Measurements from ENCODE around the gene SPSB4.
"Not testable (repeated sequence)": the region's sequence is repeated elsewhere in the genome, so short reads cannot be mapped to it uniquely, and the experiment has no call there.

The SPSB4 gene

DNA sequence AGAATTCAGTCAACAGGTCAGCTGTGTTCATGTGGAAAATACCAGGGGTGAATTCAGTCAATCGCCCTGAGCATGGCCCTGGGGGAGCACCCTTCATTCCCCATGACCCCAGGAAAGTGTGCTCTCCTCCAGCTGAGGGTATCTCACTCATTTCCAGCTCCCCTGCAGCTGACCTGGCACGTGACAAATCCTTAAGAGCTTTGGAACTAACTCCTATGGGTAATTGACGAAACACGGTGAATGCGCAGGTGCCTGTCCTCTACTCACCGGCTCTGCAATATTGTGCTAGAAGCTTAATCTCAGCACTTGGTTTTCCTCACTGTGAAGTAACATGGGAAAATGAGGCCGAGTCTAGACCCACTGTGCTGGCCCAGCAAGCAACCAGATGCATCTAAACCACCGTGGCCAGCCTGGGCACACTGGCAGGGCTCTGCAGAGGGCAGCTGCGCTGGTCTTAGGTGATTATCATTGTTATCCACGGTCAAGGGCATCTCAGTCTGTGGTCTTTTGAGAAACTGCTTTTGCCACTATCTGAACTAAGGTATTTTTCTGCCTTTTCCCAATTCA, 63.1 kb downstream of the SPSB4 start:
- H3K9ac ChIP-seq (ENCODE audit: low read length) = no peak overlapping the region
- no peak overlapping the region for H3K18ac ChIP-seq (ENCODE audit: low read length)
- no peaks in the 10 kb centered on the region for H3K36me3 ChIP-seq (ENCODE audit: control insufficient read depth, insufficient read depth, low read length)
- H3K4me3 ChIP-seq (ENCODE audit: low read length) = no peak overlapping the region
- no peak overlapping the region for H3K27ac ChIP-seq (ENCODE audit: low read depth, low read length)
- H3K4ac ChIP-seq (ENCODE audit: low read depth, low read length) = no peak overlapping the region
- no peak overlapping the region for H4K8ac ChIP-seq (ENCODE audit: low read depth, low read length)
- H4K5ac ChIP-seq (ENCODE audit: low read length) = no peak overlapping the region
- no peaks in the 10 kb centered on the region for H3K79me2 ChIP-seq (ENCODE audit: control insufficient read depth, insufficient read depth, low read length)
- no peak overlapping the region for H3K4me2 ChIP-seq (ENCODE audit: low read length)
- no CpG with 5 or more reads among the region's 10 CpGs for WGBS (ENCODE audit: extremely low coverage, insufficient coverage, low lambda C conversion rate)
- no peaks in the 10 kb centered on the region for H3K79me1 ChIP-seq (ENCODE audit: low read length)
- H2BK5ac ChIP-seq (ENCODE audit: low read length) = no peak overlapping the region
- DNase-seq = no peak
- no peak overlapping the region for H2AK5ac ChIP-seq (ENCODE audit: low read length)
- H3K4me1 ChIP-seq (ENCODE audit: control insufficient read depth, low read depth, low read length) = no peaks in the 10 kb centered on the region
- H3K27me3 ChIP-seq (ENCODE audit: insufficient read depth, low read length, poor library complexity) = no peaks in the 10 kb centered on the region
- no peak overlapping the region for H3K56ac ChIP-seq (ENCODE audit: low read length)
- no peak overlapping the region for H3K23ac ChIP-seq (ENCODE audit: low read length)
- H2BK15ac ChIP-seq (replicated peaks; ENCODE audit: low read depth) = no peak overlapping the region
- no peak overlapping the region for H2BK120ac ChIP-seq (ENCODE audit: low read depth, low read length)

DNA sequence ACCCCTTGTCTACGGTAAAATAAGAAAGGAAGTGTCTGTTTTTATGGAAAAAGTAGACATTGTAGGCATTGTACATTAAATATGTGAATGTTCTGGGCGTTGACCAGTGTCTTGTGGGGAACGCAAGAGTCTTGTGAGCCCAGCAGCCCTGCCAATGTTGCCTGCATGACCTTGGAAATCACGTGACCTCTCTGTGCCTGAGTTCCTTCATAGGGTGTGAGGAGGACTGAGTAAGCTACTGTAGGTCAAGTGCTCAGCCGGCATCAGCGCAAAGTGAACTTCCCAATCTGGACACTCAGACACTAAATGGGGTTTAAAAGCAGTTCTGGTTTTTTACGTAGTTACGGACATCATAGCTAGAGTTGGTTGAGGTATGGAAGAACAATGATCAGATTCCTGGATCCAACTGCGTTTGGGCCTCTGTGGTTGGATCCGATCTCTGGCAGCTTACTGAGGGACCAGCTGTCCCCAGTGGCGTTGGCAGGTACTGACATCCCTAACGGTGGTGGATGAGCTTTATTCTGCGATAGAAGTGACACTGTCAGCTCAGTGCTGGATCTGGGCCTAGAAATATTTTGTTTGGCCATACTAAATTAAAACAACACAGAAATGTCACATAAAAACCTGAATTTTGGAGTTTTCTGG, 63.8 kb downstream of the SPSB4 start:
- H3K18ac ChIP-seq (ENCODE audit: low read length) = no peak overlapping the region
- H3K27ac ChIP-seq (ENCODE audit: low read depth, low read length) = no peak overlapping the region
- no peaks in the 10 kb centered on the region for H3K79me2 ChIP-seq (ENCODE audit: control insufficient read depth, insufficient read depth, low read length)
- H2AK5ac ChIP-seq (ENCODE audit: low read length) = no peak overlapping the region
- H2BK5ac ChIP-seq (ENCODE audit: low read length) = no peak overlapping the region
- H3K36me3 ChIP-seq (ENCODE audit: control insufficient read depth, insufficient read depth, low read length) = no peaks in the 10 kb centered on the region
- no peak overlapping the region for H4K8ac ChIP-seq (ENCODE audit: low read depth, low read length)
- no peak overlapping the region for H3K4ac ChIP-seq (ENCODE audit: low read depth, low read length)
- no peak overlapping the region for H3K23ac ChIP-seq (ENCODE audit: low read length)
- no peaks in the 10 kb centered on the region for H3K27me3 ChIP-seq (ENCODE audit: insufficient read depth, low read length, poor library complexity)
- WGBS (ENCODE audit: extremely low coverage, insufficient coverage, low lambda C conversion rate) = no CpG with 5 or more reads among the region's 13 CpGs
- no peaks in the 10 kb centered on the region for H3K79me1 ChIP-seq (ENCODE audit: low read length)
- no peak overlapping the region for H4K5ac ChIP-seq (ENCODE audit: low read length)
- no peak overlapping the region for H3K4me2 ChIP-seq (ENCODE audit: low read length)
- H3K4me1 ChIP-seq (ENCODE audit: control insufficient read depth, low read depth, low read length) = no peaks in the 10 kb centered on the region
- peak; percentile 62 for DNase-seq
- no peak overlapping the region for H2BK120ac ChIP-seq (ENCODE audit: low read depth, low read length)
- H3K9ac ChIP-seq (ENCODE audit: low read length) = no peak overlapping the region
- no peak overlapping the region for H3K56ac ChIP-seq (ENCODE audit: low read length)
- no peak overlapping the region for H3K4me3 ChIP-seq (ENCODE audit: low read length)
- no peak overlapping the region for H2BK15ac ChIP-seq (replicated peaks; ENCODE audit: low read depth)

DNA sequence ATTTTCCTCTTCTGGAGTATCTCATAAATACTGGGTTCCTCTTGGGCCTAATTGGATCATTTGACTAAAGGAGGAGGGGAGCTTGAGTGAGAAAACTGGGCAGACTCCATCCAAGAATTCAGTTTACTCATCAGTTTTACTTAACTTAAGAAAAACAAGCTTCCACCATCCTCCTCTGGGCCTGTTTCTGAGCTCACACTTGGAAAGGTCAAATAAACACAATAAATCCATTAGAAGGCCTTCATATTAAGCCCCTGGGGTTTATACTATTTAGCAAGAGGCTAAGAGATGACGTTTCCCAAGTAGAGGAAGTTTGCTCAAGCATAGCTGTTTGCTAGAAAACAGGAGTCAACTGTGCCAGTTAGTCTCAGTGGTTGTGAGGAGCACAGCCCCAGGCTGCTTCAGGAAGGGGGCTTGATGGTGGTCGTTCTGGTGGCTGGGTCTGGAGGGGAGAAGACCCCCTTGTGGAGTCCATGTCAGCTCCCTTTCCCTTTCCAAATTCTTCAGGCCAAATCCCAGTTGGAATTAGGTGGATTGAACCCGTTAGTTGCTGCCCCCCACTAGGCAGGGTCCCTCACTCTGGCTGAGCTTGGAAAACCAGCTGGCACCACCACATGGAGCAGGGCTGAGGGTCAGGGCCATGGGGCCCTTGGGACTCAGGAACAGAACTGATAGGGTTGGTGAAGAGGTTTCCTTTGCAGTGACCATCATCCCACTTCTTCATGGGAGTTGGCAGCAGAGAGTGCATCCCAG, 64.8 kb downstream of the SPSB4 start:
- no peaks in the 10 kb centered on the region for H3K79me2 ChIP-seq (ENCODE audit: control insufficient read depth, insufficient read depth, low read length)
- no peaks in the 10 kb centered on the region for H3K4me1 ChIP-seq (ENCODE audit: control insufficient read depth, low read depth, low read length)
- no peak overlapping the region for H2BK5ac ChIP-seq (ENCODE audit: low read length)
- no peak overlapping the region for H3K56ac ChIP-seq (ENCODE audit: low read length)
- no peak overlapping the region for H2AK5ac ChIP-seq (ENCODE audit: low read length)
- no peak overlapping the region for H3K4me3 ChIP-seq (ENCODE audit: low read length)
- H3K36me3 ChIP-seq (ENCODE audit: control insufficient read depth, insufficient read depth, low read length) = no peaks in the 10 kb centered on the region
- H3K9ac ChIP-seq (ENCODE audit: low read length) = no peak overlapping the region
- no peak overlapping the region for H2BK120ac ChIP-seq (ENCODE audit: low read depth, low read length)
- no peak overlapping the region for H3K4ac ChIP-seq (ENCODE audit: low read depth, low read length)
- H4K5ac ChIP-seq (ENCODE audit: low read length) = no peak overlapping the region
- H3K79me1 ChIP-seq (ENCODE audit: low read length) = no peaks in the 10 kb centered on the region
- H3K27ac ChIP-seq (ENCODE audit: low read depth, low read length) = no peak overlapping the region
- no peaks in the 10 kb centered on the region for H3K27me3 ChIP-seq (ENCODE audit: insufficient read depth, low read length, poor library complexity)
- no peak overlapping the region for H4K8ac ChIP-seq (ENCODE audit: low read depth, low read length)
- H3K23ac ChIP-seq (ENCODE audit: low read length) = no peak overlapping the region
- no peak overlapping the region for H3K18ac ChIP-seq (ENCODE audit: low read length)
- DNase-seq = no peak
- H3K4me2 ChIP-seq (ENCODE audit: low read length) = no peak overlapping the region
- H2BK15ac ChIP-seq (replicated peaks; ENCODE audit: low read depth) = no peak overlapping the region
- no CpG with 5 or more reads among the region's 3 CpGs for WGBS (ENCODE audit: extremely low coverage, insufficient coverage, low lambda C conversion rate)

DNA sequence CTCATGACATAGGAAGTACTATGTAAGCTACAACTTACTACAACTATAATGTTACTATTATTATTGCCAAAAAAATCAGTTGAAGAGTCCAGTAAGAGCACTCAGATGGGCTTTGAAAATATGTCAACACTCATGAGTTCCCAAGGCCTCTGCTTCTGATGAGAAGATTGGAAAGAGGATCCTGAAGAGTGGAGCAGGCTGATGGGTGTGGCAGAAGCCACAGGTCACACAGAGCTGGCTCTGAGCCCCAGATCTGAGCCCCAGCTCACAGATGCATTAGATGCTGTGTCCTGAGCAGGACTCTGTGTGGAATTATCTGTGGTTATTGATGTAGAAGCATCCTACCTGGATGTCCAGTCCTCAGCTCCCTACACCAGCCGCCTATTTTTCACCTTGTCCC, 65.6 kb downstream of the SPSB4 start:
- no peaks in the 10 kb centered on the region for H3K4me1 ChIP-seq (ENCODE audit: control insufficient read depth, low read depth, low read length)
- H3K23ac ChIP-seq (ENCODE audit: low read length) = no peak overlapping the region
- no peaks in the 10 kb centered on the region for H3K79me1 ChIP-seq (ENCODE audit: low read length)
- no peak overlapping the region for H2BK120ac ChIP-seq (ENCODE audit: low read depth, low read length)
- H3K79me2 ChIP-seq (ENCODE audit: control insufficient read depth, insufficient read depth, low read length) = no peaks in the 10 kb centered on the region
- no peak overlapping the region for H4K5ac ChIP-seq (ENCODE audit: low read length)
- H3K9ac ChIP-seq (ENCODE audit: low read length) = no peak overlapping the region
- H3K4me2 ChIP-seq (ENCODE audit: low read length) = no peak overlapping the region
- H3K27me3 ChIP-seq (ENCODE audit: insufficient read depth, low read length, poor library complexity) = no peaks in the 10 kb centered on the region
- H3K18ac ChIP-seq (ENCODE audit: low read length) = no peak overlapping the region
- no peak overlapping the region for H2AK5ac ChIP-seq (ENCODE audit: low read length)
- H3K56ac ChIP-seq (ENCODE audit: low read length) = no peak overlapping the region
- H2BK15ac ChIP-seq (replicated peaks; ENCODE audit: low read depth) = no peak overlapping the region
- H3K36me3 ChIP-seq (ENCODE audit: control insufficient read depth, insufficient read depth, low read length) = no peaks in the 10 kb centered on the region
- no peak overlapping the region for H3K4me3 ChIP-seq (ENCODE audit: low read length)
- no peak overlapping the region for H3K27ac ChIP-seq (ENCODE audit: low read depth, low read length)
- no CpG with 5 or more reads among the region's 1 CpG for WGBS (ENCODE audit: extremely low coverage, insufficient coverage, low lambda C conversion rate)
- H3K4ac ChIP-seq (ENCODE audit: low read depth, low read length) = no peak overlapping the region
- no peak for DNase-seq
- no peak overlapping the region for H4K8ac ChIP-seq (ENCODE audit: low read depth, low read length)
- no peak overlapping the region for H2BK5ac ChIP-seq (ENCODE audit: low read length)

DNA sequence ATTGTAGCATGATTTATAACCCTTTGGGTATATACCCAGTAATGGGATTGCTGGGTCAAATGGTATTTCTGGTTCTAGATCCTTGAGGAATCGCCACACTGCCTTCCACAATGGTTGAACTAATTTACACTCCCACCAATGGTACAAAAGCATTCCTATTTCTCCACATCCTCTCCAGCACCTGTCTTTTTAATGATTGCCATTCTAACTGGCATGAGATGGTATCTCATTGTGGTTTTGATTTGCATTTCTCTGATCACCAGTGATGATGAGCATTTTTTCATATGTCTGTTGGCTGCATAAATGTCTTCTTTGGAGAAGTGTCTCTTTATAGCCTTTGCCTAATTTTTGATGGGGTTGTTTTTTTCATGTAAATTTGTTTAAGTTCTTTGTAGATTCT, 66.8 kb downstream of the SPSB4 start:
- not testable (repeated sequence) for H3K56ac ChIP-seq (ENCODE audit: low read length); H3K4ac ChIP-seq (ENCODE audit: low read depth, low read length)
- no CpG with 5 or more reads among the region's 1 CpG for WGBS (ENCODE audit: extremely low coverage, insufficient coverage, low lambda C conversion rate)

More for the DNA sequence above, 66.8 kb downstream of the SPSB4 start:
- not testable (repeated sequence) for H2AK5ac ChIP-seq (ENCODE audit: low read length); H3K9ac ChIP-seq (ENCODE audit: low read length); H3K23ac ChIP-seq (ENCODE audit: low read length); H3K4me2 ChIP-seq (ENCODE audit: low read length); H3K27me3 ChIP-seq (ENCODE audit: insufficient read depth, low read length, poor library complexity); H2BK15ac ChIP-seq (replicated peaks; ENCODE audit: low read depth); H2BK120ac ChIP-seq (ENCODE audit: low read depth, low read length); H4K8ac ChIP-seq (ENCODE audit: low read depth, low read length); H3K36me3 ChIP-seq (ENCODE audit: control insufficient read depth, insufficient read depth, low read length); H3K4me3 ChIP-seq (ENCODE audit: low read length); H3K18ac ChIP-seq (ENCODE audit: low read length); H3K27ac ChIP-seq (ENCODE audit: low read depth, low read length); H2BK5ac ChIP-seq (ENCODE audit: low read length); H4K5ac ChIP-seq (ENCODE audit: low read length); H3K79me1 ChIP-seq (ENCODE audit: low read length); H3K4me1 ChIP-seq (ENCODE audit: control insufficient read depth, low read depth, low read length); DNase-seq; H3K79me2 ChIP-seq (ENCODE audit: control insufficient read depth, insufficient read depth, low read length)
